Loucy (cell line): ENCODE data around the gene KCNK18.

ENCODE experiments used
- EZH2phosphoT487 ChIP-seq: fragments of 200-600 bp; IDR thresholded peaks from 2 replicates; pipeline ENCODE4 v1.6.1; 2018; ENCODE audit warnings: antibody characterized with exemption, mild to moderate bottlenecking, moderate library complexity, borderline replicate concordance
- TF ChIP-seq, protein P1 (sequence below): fragments of 200-600 bp; sonication (generic); conservative IDR thresholded peaks from 2 replicates; pipeline ENCODE4 v1.5.1; 2014; ENCODE audit warnings: mild to moderate bottlenecking, antibody characterized with exemption, low read length

GRCh38 chr10:117214401-117214800 is 17.1 kb downstream of the KCNK18 start:
- TF ChIP-seq, protein P1, sequence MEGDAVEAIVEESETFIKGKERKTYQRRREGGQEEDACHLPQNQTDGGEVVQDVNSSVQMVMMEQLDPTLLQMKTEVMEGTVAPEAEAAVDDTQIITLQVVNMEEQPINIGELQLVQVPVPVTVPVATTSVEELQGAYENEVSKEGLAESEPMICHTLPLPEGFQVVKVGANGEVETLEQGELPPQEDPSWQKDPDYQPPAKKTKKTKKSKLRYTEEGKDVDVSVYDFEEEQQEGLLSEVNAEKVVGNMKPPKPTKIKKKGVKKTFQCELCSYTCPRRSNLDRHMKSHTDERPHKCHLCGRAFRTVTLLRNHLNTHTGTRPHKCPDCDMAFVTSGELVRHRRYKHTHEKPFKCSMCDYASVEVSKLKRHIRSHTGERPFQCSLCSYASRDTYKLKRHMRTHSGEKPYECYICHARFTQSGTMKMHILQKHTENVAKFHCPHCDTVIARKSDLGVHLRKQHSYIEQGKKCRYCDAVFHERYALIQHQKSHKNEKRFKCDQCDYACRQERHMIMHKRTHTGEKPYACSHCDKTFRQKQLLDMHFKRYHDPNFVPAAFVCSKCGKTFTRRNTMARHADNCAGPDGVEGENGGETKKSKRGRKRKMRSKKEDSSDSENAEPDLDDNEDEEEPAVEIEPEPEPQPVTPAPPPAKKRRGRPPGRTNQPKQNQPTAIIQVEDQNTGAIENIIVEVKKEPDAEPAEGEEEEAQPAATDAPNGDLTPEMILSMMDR, result no peak
- no peak for TF ChIP-seq EZH2phosphoT487
